ENCODE results near the gene FOXE3. TPM values are rescaled to one million over a fixed set of nuclear protein-coding genes. Genes with fewer than 3 reads are reported as not detected.

The FOXE3 gene
- total RNA-seq, 1 experiment from 2014 or later, result 0.15 TPM

DNA sequence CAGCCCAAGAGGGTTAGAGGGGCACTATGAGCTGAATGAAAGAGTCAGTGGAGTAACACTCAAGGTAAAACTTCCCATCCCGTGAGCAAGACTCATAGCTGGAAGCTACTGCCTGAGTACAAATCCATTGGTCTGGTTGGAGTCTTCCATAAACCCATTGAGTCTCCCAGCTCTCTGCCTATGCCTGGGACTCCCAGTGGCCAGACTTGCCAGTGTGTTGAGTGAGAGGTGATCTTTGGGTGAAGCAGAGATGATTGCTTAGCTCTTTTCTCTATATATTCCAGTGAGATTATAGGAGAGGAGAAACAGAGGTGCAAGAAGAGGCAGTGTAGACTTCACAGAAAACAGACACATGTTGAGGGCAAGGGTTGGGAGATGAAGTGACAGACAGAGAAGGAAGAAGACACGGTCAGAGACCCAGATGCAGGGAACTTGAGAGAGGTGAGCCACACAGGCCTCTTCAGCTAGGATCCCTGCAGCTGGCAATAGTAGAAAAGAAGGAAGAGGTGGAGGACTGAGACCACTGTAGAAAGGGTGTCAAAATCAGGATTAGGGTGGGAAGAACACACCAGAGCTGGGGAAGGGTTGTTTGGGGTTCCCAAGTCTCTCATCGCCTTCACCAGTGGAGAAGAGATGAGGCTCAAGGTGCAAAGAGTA lies 25.5 kb downstream of the FOXE3 start:
- Histone ChIP-seq H4K8ac (replicated peaks; ENCODE audit: insufficient read length, low read depth, low read length) (no peak overlapping the region), H2BK20ac (ENCODE audit: low read depth, low read length, poor library complexity, severe bottlenecking) (no peak overlapping the region), H2BK120ac (ENCODE audit: low read depth, low read length, poor library complexity, severe bottlenecking) (no peak overlapping the region), H3T11ph (ENCODE audit: low read length) (no peak overlapping the region), H3K23ac (ENCODE audit: insufficient read length, low read depth, low read length) (no peak overlapping the region), H3K9me3 (ENCODE audit: control insufficient read depth, low read depth, low read length) (no peaks in the 10 kb centered on the region), H3K4ac (ENCODE audit: low read depth, low read length) (no peak overlapping the region), H2BK5ac (ENCODE audit: insufficient read length, low read length) (no peak overlapping the region), H3K23me2 (ENCODE audit: insufficient read length, low read depth, low read length, poor library complexity, severe bottlenecking) (peaks cover 16% of the 10 kb centered on the region), H3K4me1 (ENCODE audit: insufficient read depth, low read length) (peaks cover 6% of the 10 kb centered on the region; the same call in 1 of the 2 replicates), H3K79me2 (ENCODE audit: insufficient read depth, low read length) (no peaks in the 10 kb centered on the region), H4K20me1 (ENCODE audit: control insufficient read depth, insufficient read depth, insufficient read length) (no peaks in the 10 kb centered on the region), H3K14ac (ENCODE audit: insufficient read depth, low read length) (no peak overlapping the region), H2AK5ac (ENCODE audit: insufficient read length, low read length) (no peak overlapping the region), H3K4me2 (ENCODE audit: insufficient read depth, insufficient read length, low read length) (no peak overlapping the region), H2BK15ac (ENCODE audit: low read depth, low read length) (no peak overlapping the region), H4K91ac (ENCODE audit: insufficient read length, low read depth, low read length) (no peak overlapping the region), H3K18ac (ENCODE audit: insufficient read length, low read depth, low read length) (no peak overlapping the region), H2BK12ac (ENCODE audit: insufficient read length, low read depth, low read length) (no peak overlapping the region), H2AFZ (ENCODE audit: low read length) (no peak overlapping the region), H3K27ac (ENCODE audit: insufficient read length, low read depth, low read length) (no peak overlapping the region), H4K5ac (ENCODE audit: insufficient read length, low read depth, low read length) (no peak overlapping the region), H3K9ac (ENCODE audit: extremely low read depth, insufficient read length, low read length) (no peak overlapping the region), H3K79me1 (ENCODE audit: insufficient read depth, low read depth, low read length, poor library complexity, severe bottlenecking) (no peaks in the 10 kb centered on the region), H3K27me3 (ENCODE audit: insufficient read depth, low read length) (peaks cover 87% of the 10 kb centered on the region), H3K56ac (ENCODE audit: insufficient read length, low read depth, low read length) (no peak overlapping the region)
- Mint-ChIP-seq H3K4me1 (peaks cover 22 to 37% of the 10 kb centered on the region in 2 experiments), H3K4me3 (no peak overlapping the region), H3K27me3 (ENCODE audit: low read depth) (peaks cover 14% of the 10 kb centered on the region), H3K27ac (no peak overlapping the region), H3K9me3 (peaks cover 0 to 8% of the 10 kb centered on the region in 2 experiments; a peak in 2 of 5 replicates), H3K36me3 (ENCODE audit: insufficient read depth in 1 of 3, low read depth in 3 of 3) (no peaks in the 10 kb centered on the region; a peak in 1 of 7 replicates)
- no CpG with 5 or more reads among the region's 3 CpGs for WGBS (ENCODE audit: extremely low coverage, insufficient read length, low lambda C conversion rate)
- no peak for DNase-seq
- TF ChIP-seq, protein P1, sequence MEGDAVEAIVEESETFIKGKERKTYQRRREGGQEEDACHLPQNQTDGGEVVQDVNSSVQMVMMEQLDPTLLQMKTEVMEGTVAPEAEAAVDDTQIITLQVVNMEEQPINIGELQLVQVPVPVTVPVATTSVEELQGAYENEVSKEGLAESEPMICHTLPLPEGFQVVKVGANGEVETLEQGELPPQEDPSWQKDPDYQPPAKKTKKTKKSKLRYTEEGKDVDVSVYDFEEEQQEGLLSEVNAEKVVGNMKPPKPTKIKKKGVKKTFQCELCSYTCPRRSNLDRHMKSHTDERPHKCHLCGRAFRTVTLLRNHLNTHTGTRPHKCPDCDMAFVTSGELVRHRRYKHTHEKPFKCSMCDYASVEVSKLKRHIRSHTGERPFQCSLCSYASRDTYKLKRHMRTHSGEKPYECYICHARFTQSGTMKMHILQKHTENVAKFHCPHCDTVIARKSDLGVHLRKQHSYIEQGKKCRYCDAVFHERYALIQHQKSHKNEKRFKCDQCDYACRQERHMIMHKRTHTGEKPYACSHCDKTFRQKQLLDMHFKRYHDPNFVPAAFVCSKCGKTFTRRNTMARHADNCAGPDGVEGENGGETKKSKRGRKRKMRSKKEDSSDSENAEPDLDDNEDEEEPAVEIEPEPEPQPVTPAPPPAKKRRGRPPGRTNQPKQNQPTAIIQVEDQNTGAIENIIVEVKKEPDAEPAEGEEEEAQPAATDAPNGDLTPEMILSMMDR (conservative IDR thresholded peaks at IDR 0.05), result no peak
